Measurements from ENCODE around the gene CYTH2.

GRCh38 chr19:48524732-48525131 is 55.6 kb downstream of the CYTH2 start:
- TF ChIP-seq, protein P1, sequence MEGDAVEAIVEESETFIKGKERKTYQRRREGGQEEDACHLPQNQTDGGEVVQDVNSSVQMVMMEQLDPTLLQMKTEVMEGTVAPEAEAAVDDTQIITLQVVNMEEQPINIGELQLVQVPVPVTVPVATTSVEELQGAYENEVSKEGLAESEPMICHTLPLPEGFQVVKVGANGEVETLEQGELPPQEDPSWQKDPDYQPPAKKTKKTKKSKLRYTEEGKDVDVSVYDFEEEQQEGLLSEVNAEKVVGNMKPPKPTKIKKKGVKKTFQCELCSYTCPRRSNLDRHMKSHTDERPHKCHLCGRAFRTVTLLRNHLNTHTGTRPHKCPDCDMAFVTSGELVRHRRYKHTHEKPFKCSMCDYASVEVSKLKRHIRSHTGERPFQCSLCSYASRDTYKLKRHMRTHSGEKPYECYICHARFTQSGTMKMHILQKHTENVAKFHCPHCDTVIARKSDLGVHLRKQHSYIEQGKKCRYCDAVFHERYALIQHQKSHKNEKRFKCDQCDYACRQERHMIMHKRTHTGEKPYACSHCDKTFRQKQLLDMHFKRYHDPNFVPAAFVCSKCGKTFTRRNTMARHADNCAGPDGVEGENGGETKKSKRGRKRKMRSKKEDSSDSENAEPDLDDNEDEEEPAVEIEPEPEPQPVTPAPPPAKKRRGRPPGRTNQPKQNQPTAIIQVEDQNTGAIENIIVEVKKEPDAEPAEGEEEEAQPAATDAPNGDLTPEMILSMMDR (IDR thresholded peaks at IDR 0.05) = no peak
- TF ChIP-seq ESRRA (IDR thresholded peaks at IDR 0.05; ENCODE audit: borderline replicate concordance, low read length) (no peak), JUNB (IDR thresholded peaks at IDR 0.05) (no peak), E2F6 (IDR thresholded peaks at IDR 0.05; ENCODE audit: borderline replicate concordance, low read depth) (no peak), BHLHE40 (IDR thresholded peaks at IDR 0.05; ENCODE audit: low read depth, low read length) (no peak), JUN (IDR thresholded peaks at IDR 0.05) (no peak), RCOR1 (IDR thresholded peaks at IDR 0.05; ENCODE audit: low read depth, low read length) (no peak), POLR2A (IDR thresholded peaks at IDR 0.05; ENCODE audit: low read length) (no peak), SMC3 (IDR thresholded peaks at IDR 0.05) (no peak), EP300 (IDR thresholded peaks at IDR 0.05) (no peak), KDM1A (IDR thresholded peaks at IDR 0.05; ENCODE audit: low read depth) (no peak), FOSB (CRISPR knock-in tag; IDR thresholded peaks at IDR 0.05) (no peak), KDM5A (IDR thresholded peaks at IDR 0.05) (no peak)

Measured in A549 (cell line).